Occipital lobe (tissue), 2 donors: ENCODE data around the gene CADM3. TPM values are rescaled to one million over a fixed set of nuclear protein-coding genes. Genes with fewer than 3 reads are reported as not detected.
A peak's percentile ranks its signal among the peaks of the same experiment; 100 is the strongest.

Experiments
- DNase-seq: peaks from one replicate; lab custom pipeline; 2025; lab: John Stamatoyannopoulos, UW
- total RNA-seq: library from RNA; depleted of rRNA; stranded (reverse); fragments of >200 nt; gene quantifications from one replicate; pipeline ENCODE4 v1.2.3, GENCODE V29; 2014

CADM3 gene
- total RNA-seq, 1 donor from 2014 or later: 112 TPM

GRCh38 chr1:159206110-159206509, 34.7 kb downstream of the CADM3 start:
- DNase-seq: no peak

- no peak for DNase-seq
Observed at GRCh38 chr1:159207080-159207479, 35.7 kb downstream of the CADM3 start.

- DNase-seq: peak; percentile 42
Observed at GRCh38 chr1:159207774-159208173, 36.4 kb downstream of the CADM3 start.

- no peak for DNase-seq
Observed at GRCh38 chr1:159208175-159208825, 36.9 kb downstream of the CADM3 start.

- DNase-seq: no peak
Observed at GRCh38 chr1:159209061-159209460, 37.6 kb downstream of the CADM3 start.

- DNase-seq: peak; percentile 12
Observed at GRCh38 chr1:159211331-159212136, 40.1 kb downstream of the CADM3 start.

- no peak for DNase-seq
Observed at GRCh38 chr1:159212596-159212995, 41.2 kb downstream of the CADM3 start.

- peak; percentile 23 for DNase-seq
Observed at GRCh38 chr1:159214149-159214760, 42.8 kb downstream of the CADM3 start.

- no peak for DNase-seq
Observed at GRCh38 chr1:159218649-159219636, 47.5 kb downstream of the CADM3 start.

GRCh38 chr1:159222075-159222865, 50.9 kb downstream of the CADM3 start:
- no peak for DNase-seq

- no peak for DNase-seq
Observed at GRCh38 chr1:159223004-159223403, 51.6 kb downstream of the CADM3 start.

GRCh38 chr1:159228554-159228953, 57.1 kb downstream of the CADM3 start:
- no peak for DNase-seq

- DNase-seq: no peak
Observed at GRCh38 chr1:159229260-159229885, 58.0 kb downstream of the CADM3 start.

- DNase-seq: no peak
Observed at GRCh38 chr1:159229896-159230295, 58.5 kb downstream of the CADM3 start.

- DNase-seq: no peak
Observed at GRCh38 chr1:159239551-159240220, 68.3 kb downstream of the CADM3 start.

- no peak for DNase-seq
Observed at GRCh38 chr1:159247266-159247665, 75.9 kb downstream of the CADM3 start.

GRCh38 chr1:159248311-159248710, 76.9 kb downstream of the CADM3 start:
- DNase-seq: no peak

- no peak for DNase-seq
Observed at GRCh38 chr1:159250638-159251216, 79.3 kb downstream of the CADM3 start.
